SK-MEL-5 (cell line): ENCODE results near the gene PIP4K2A. TPM values are rescaled to one million over a fixed set of nuclear protein-coding genes. Genes with fewer than 3 reads are reported as not detected.
"Not testable (repeated sequence)": the region's sequence is repeated elsewhere in the genome, so short reads cannot be mapped to it uniquely, and the experiment has no call there.

ENCODE experiments used
- DNase-seq: peaks from one replicate; pipeline ENCODE4 v3.0.0-alpha.2; 2016; ENCODE audit warnings: low read depth, low spot score
- in situ Hi-C: cut with HindIII; loops from 2 replicates; pipeline ENCODE4 v1.10.0; 2016; ENCODE audit warnings: low sequenced_read_pairs, high pct_unique_total_duplicates, low pct_unique_long_range_greater_than_20kb
- total RNA-seq: library from RNA; depleted of rRNA; stranded (reverse); fragments of >200 nt; shearing (Covaris generic); gene quantifications from 2 replicates; pipeline ENCODE4 v1.2.3, GENCODE V29; 2014

Gene PIP4K2A
- total RNA-seq, 1 experiment from 2014 or later: 109 TPM

DNA sequence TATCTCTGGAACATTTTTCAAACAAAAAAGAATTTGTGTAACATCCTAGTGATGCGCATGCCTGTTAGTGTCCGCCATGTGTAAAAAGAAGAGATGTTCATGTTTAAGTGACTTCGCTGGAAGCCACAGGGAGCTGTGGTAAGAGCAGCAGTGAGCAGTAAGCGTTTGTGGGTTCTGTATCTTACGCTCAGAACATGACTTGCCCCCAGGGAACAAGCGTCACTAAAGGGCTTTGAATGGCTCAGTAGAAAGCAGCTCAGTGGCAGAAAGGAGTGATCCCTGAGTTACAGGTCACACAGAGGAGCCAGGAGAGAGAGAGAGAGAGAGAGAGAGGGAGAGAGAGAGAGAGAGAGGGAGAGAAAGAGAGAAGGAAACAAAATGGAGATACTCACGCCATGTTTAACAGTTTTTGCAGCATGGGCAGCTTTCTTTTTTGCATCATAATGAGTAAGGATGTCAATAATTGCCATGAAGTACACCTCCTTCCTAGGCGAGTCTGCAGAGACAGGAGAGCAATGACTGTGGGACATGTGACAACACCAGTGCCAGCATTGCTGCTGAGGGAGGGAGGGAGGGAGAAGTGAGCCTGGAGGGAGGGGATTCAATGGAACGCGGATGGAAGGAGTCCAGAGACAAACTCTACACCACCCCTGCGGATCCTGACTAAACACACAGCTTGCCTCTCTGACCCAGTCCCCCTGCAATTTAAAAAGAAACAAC is 174.6 kb downstream of the PIP4K2A start:
- no peak for DNase-seq

GRCh38 chr10:22537810-22538209 is 176.6 kb downstream of the PIP4K2A start:
- DNase-seq: no peak
- in situ Hi-C loops: no loop called here

More for the DNA sequence above, 174.6 kb downstream of the PIP4K2A start:
- in situ Hi-C loops: no loop called here

DNA sequence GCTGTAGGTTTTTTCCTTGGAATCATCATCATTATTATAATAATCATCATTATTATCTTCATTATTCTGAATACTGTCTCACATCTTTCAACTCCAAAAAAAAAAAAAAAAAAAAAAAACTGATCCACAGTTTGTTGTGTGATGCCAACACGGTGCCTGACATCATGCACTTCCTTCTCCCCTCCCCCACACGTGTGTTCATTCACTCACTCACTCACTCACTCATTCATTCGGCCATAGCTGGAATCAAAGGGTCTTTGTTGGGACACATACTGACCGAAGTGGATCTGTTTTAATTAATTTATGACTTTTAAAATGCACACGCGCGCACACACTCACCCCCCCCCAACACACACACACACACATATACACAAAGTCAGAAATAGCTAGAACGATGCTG is 177.8 kb downstream of the PIP4K2A start:
- in situ Hi-C loops: no loop called here
- DNase-seq: no peak

GRCh38 chr10:22534849-22535604 is 179.4 kb downstream of the PIP4K2A start:
- in situ Hi-C loops: no loop called here
- peak; percentile 19 for DNase-seq

GRCh38 chr10:22531441-22531840 is 182.9 kb downstream of the PIP4K2A start:
- no peak for DNase-seq
- in situ Hi-C loops: no loop called here

DNA sequence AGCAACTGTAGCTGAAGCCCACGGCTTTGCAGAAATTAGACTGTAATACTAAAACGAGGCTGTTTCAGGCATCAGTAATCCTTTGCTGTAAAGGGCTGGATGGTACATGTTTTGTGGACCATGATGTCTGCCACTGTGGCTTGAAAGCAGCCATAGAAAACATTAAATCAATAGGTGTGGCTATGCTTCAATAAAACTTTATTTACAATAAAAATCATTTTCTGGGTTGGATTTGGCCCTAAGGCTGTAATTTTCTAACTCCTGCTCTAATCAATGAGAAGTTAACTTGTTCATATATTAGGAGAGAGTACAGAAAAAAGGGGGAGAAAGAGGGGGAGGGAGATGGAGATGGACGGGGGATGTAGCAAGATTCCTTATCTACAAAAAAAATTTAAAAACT is 183.4 kb downstream of the PIP4K2A start:
- no peak for DNase-seq
- in situ Hi-C loops: no loop called here

- in situ Hi-C loops: no loop called here
- no peak for DNase-seq
Observed at GRCh38 chr10:22527520-22527919, 186.9 kb downstream of the PIP4K2A start.

DNA sequence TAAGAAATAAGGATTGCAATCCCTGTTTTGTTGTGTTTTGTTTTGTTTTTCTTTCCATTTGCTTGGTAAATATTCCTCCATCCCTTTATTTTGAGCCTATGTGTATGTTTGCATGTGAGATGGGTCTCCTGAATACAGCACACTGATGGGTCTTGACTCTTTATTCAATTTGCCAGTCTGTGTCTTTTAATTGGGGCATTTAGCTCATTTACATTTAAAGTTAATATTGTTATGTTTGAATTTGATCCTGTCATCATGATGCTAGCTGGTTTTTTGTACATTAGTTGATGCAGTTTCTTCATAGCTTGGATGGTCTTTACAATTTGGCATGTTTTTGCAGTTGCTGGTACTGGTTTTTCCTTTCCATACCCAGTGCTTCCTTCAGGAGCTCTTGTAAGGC is 190.0 kb downstream of the PIP4K2A start:
- in situ Hi-C loops: not testable (repeated sequence)

GRCh38 chr10:22520645-22521044 is 193.7 kb downstream of the PIP4K2A start:
- in situ Hi-C loops, DNase-seq: not testable (repeated sequence)

More for the DNA sequence above, 190.0 kb downstream of the PIP4K2A start:
- DNase-seq: not testable (repeated sequence)

GRCh38 chr10:22518167-22518724 is 196.1 kb downstream of the PIP4K2A start:
- in situ Hi-C loops: no loop called here
- DNase-seq: no peak

DNA sequence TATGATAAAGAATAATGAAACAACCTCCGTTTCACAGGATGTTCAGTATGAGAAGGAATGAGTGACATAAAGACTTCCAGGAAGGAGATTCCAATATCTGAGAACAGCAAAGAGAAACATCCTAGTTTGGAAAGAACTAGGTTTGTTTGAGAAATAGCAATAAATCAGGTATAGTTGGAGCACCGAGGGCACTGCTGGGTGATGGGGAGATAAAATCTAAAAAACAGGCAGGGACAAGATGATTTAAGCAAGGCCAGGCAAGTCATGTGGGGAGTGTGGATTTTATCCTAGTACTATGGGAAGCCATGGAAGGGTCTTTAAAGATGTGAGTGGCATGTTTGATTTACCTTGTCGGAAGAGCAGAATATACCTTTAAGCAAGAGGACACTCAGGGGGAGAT is 199.4 kb downstream of the PIP4K2A start:
- in situ Hi-C loops: no loop called here
- DNase-seq: no peak

- in situ Hi-C loops, DNase-seq: not testable (repeated sequence)
Observed at GRCh38 chr10:22514414-22514758, 200.0 kb downstream of the PIP4K2A start.

GRCh38 chr10:22513483-22514413 is 200.6 kb downstream of the PIP4K2A start:
- DNase-seq, in situ Hi-C loops: not testable (repeated sequence)

- in situ Hi-C loops, DNase-seq: not testable (repeated sequence)
Observed at GRCh38 chr10:22512015-22512414, 202.4 kb downstream of the PIP4K2A start.

GRCh38 chr10:22508214-22508613 is 206.2 kb downstream of the PIP4K2A start:
- DNase-seq, in situ Hi-C loops: not testable (repeated sequence)

DNA sequence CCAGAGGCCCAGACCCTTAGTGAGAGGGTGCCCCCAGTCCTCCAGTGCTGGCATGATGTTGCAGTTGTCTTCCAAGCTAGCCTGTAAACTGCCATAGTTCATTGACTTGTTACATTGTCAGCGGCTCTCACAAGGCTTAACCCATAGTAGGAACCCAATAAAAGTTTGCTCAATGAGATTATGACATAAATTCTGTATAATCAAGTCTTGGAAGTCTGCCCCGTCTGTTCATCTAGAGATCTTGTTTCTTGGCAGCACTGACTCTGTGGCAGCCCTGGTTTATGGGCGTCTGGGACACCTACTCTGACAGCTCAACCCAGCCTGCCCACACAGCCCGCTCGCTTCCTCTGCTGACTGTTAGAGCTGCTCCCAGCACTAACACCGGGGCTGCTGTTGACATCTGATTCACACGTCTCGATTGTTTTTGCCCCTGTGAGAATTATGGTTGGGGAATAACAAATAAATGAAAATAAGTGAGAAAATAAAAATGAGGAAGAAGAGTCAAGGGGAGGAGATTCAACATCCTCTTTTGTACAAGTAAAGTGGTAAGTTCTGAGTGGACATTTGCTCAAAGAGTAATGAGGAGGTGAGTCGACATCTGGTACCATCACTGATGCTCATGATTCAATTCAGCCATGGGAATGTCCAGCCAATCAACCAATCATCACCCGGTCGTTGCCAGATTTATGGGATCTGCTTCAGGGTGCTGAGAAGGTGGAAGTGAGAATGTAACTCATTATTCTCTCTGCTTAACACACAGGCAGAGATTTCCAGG is 208.3 kb downstream of the PIP4K2A start:
- in situ Hi-C loops: no loop called here
- no peak for DNase-seq

DNA sequence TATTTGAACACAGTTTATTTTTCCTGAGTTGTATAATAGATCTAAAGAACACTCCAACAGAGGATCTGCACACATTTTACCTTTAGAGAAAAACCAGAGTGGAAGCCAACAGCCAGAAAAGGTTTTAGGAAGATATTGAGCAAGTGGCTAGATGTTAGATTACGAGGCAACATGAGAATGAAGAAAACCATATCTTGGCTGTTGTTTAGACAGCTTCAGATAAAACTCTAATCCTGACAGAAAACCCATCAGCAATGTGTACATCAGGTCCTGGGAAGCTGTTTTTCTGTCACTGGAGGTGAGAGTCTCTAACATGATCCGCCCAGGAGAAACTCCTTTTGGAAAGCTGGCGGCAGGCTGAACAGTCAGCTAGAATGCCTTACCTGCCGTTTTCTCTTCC is 209.6 kb downstream of the PIP4K2A start:
- in situ Hi-C loops: no loop called here
- DNase-seq: no peak
